ENCODE data around the gene RFLNA. TPM values are rescaled to one million over a fixed set of nuclear protein-coding genes. Genes with fewer than 3 reads are reported as not detected.

The RFLNA gene
- total RNA-seq, 1 experiment from 2014 or later = 1.1 TPM

- intact Hi-C loops (cut with micrococcal nuclease; ENCODE audit: unreplicated experiment) = no loop called here
- H3K4me3 ChIP-seq (ENCODE audit: low read depth, low read length, poor library complexity, severe bottlenecking) = no peak overlapping the region
- H3K4me1 ChIP-seq (ENCODE audit: insufficient read depth, low read length, poor library complexity, severe bottlenecking) = no peaks in the 10 kb centered on the region
- BruUV-seq (replicated peaks) = no TSS peak
- no peak for TF ChIP-seq EZH2 (IDR thresholded peaks at IDR 0.05; ENCODE audit: borderline replicate concordance, low read depth, low read length, poor library complexity, severe bottlenecking)
- TF ChIP-seq CTCF (conservative IDR thresholded peaks at IDR 0.05; ENCODE audit: low read depth, low read length) = no peak
- no peak overlapping the region for H3K27ac ChIP-seq (ENCODE audit: low read depth, low read length, poor library complexity, severe bottlenecking)
- POLR2A ChIA-PET (ENCODE audit: low non-redundant PET) = no interaction called here
- no peaks in the 10 kb centered on the region for H3K27me3 ChIP-seq (replicated peaks; ENCODE audit: insufficient read depth, low read depth, low read length, poor library complexity)
- no peaks in the 10 kb centered on the region for H3K36me3 ChIP-seq (ENCODE audit: insufficient read depth, low read length, poor library complexity, severe bottlenecking)
- CTCF ChIA-PET = no interaction called here
- no peak for DNase-seq (ENCODE audit: low spot score)
- no peaks in the 10 kb centered on the region for H3K9me3 ChIP-seq (ENCODE audit: low read depth, low read length, poor library complexity, severe bottlenecking)
Observed at GRCh38 chr12:124306686-124307555, 12.0 kb downstream of the RFLNA start.

DNA sequence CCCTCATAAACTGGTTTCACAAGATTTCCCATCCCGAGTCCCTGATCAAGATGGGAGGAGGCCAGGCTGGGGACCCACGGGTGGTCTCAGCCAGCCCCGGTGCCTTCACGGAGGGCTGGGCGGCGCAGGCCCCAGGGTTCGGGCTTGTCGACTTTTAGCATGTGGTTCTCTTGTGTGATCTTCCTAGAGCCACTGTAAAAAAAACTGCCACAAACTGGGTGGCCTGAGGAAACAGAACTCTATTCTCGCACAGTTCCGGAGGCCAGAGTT lies 12.6 kb downstream of the RFLNA start:
- no peak overlapping the region for H3K4me3 ChIP-seq (ENCODE audit: low read depth, low read length, poor library complexity, severe bottlenecking)
- no peaks in the 10 kb centered on the region for H3K27me3 ChIP-seq (replicated peaks; ENCODE audit: insufficient read depth, low read depth, low read length, poor library complexity)
- CTCF ChIA-PET = no interaction called here
- DNase-seq (ENCODE audit: low spot score) = no peak
- no peaks in the 10 kb centered on the region for H3K36me3 ChIP-seq (ENCODE audit: insufficient read depth, low read length, poor library complexity, severe bottlenecking)
- no peaks in the 10 kb centered on the region for H3K9me3 ChIP-seq (ENCODE audit: low read depth, low read length, poor library complexity, severe bottlenecking)
- no peak for TF ChIP-seq CTCF (conservative IDR thresholded peaks at IDR 0.05; ENCODE audit: low read depth, low read length)
- no peak for TF ChIP-seq EZH2 (IDR thresholded peaks at IDR 0.05; ENCODE audit: borderline replicate concordance, low read depth, low read length, poor library complexity, severe bottlenecking)
- H3K4me1 ChIP-seq (ENCODE audit: insufficient read depth, low read length, poor library complexity, severe bottlenecking) = no peaks in the 10 kb centered on the region
- POLR2A ChIA-PET (ENCODE audit: low non-redundant PET) = no interaction called here
- intact Hi-C loops (cut with micrococcal nuclease; ENCODE audit: unreplicated experiment) = no loop called here
- no TSS peak for BruUV-seq (replicated peaks)
- no peak overlapping the region for H3K27ac ChIP-seq (ENCODE audit: low read depth, low read length, poor library complexity, severe bottlenecking)

DNA sequence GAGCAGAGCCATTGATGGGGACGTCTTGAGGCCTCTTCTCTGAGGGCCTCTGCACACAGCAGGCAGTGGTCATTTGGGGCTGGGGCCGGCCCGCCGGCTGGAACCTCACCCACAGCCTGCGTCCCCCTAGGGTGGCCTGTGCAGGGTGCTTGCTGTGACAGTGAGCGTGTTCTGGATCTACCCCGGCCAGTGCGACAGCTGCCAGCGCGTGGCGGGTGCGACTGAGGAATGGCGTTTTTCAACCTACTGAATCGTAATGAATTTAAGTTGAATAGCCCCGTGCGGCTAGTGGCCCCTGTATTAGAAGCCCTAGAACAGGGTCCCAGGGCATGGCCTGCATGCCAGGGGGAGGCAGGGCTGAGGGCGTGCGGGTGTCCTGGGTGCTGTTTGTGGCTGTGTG lies 13.8 kb downstream of the RFLNA start:
- ChIA-PET CTCF (no interaction called here), POLR2A (ENCODE audit: low non-redundant PET) (no interaction called here)
- BruUV-seq (replicated peaks) = no TSS peak
- H3K36me3 ChIP-seq (ENCODE audit: insufficient read depth, low read length, poor library complexity, severe bottlenecking) = no peaks in the 10 kb centered on the region
- H3K27ac ChIP-seq (ENCODE audit: low read depth, low read length, poor library complexity, severe bottlenecking) = no peak overlapping the region
- no peak for DNase-seq (ENCODE audit: low spot score)
- no peaks in the 10 kb centered on the region for H3K9me3 ChIP-seq (ENCODE audit: low read depth, low read length, poor library complexity, severe bottlenecking)
- TF ChIP-seq CTCF (conservative IDR thresholded peaks at IDR 0.05; ENCODE audit: low read depth, low read length) (no peak), EZH2 (IDR thresholded peaks at IDR 0.05; ENCODE audit: borderline replicate concordance, low read depth, low read length, poor library complexity, severe bottlenecking) (no peak)
- intact Hi-C loops (cut with micrococcal nuclease; ENCODE audit: unreplicated experiment) = no loop called here
- no peaks in the 10 kb centered on the region for H3K27me3 ChIP-seq (replicated peaks; ENCODE audit: insufficient read depth, low read depth, low read length, poor library complexity)
- no peaks in the 10 kb centered on the region for H3K4me1 ChIP-seq (ENCODE audit: insufficient read depth, low read length, poor library complexity, severe bottlenecking)
- no peak overlapping the region for H3K4me3 ChIP-seq (ENCODE audit: low read depth, low read length, poor library complexity, severe bottlenecking)

Measured in A673 (cell line).